ENCODE data around the gene CRTC1. TPM values are rescaled to one million over a fixed set of nuclear protein-coding genes. Genes with fewer than 3 reads are reported as not detected.

Gene CRTC1
- total RNA-seq, 1 experiment from 2014 or later = 18.1 TPM

DNA sequence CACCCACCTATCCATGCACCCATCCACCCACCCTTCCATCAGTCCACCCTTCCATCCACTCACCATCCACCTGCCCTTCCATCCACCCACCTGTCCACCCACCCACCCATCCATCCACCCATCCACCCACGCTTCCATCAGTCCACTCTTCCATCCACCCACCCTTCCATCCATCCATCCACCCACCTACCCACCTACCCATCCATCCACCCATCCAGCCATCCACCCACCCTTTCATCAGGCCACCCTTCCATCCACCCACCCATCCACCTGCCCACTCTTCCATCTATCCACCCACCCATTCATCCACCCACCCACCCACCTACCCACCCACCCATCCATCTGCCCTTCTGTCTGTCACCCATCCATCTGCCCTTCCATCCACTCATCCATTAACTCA, 29.6 kb upstream of the CRTC1 start:
- POLR2A ChIA-PET (ENCODE audit: low non-redundant PET) = no interaction called here
- H3K4me1 ChIP-seq (ENCODE audit: insufficient read depth, low read length, poor library complexity, severe bottlenecking) = peaks cover 10% of the 10 kb centered on the region
- H3K36me3 ChIP-seq (ENCODE audit: insufficient read depth, low read length, poor library complexity, severe bottlenecking) = no peaks in the 10 kb centered on the region
- no peak for DNase-seq (ENCODE audit: low spot score)
- H3K27ac ChIP-seq (ENCODE audit: low read depth, low read length, poor library complexity, severe bottlenecking) = no peak overlapping the region
- CTCF ChIA-PET = no interaction called here
- no peaks in the 10 kb centered on the region for H3K9me3 ChIP-seq (ENCODE audit: low read depth, low read length, poor library complexity, severe bottlenecking)
- TF ChIP-seq, protein P1, sequence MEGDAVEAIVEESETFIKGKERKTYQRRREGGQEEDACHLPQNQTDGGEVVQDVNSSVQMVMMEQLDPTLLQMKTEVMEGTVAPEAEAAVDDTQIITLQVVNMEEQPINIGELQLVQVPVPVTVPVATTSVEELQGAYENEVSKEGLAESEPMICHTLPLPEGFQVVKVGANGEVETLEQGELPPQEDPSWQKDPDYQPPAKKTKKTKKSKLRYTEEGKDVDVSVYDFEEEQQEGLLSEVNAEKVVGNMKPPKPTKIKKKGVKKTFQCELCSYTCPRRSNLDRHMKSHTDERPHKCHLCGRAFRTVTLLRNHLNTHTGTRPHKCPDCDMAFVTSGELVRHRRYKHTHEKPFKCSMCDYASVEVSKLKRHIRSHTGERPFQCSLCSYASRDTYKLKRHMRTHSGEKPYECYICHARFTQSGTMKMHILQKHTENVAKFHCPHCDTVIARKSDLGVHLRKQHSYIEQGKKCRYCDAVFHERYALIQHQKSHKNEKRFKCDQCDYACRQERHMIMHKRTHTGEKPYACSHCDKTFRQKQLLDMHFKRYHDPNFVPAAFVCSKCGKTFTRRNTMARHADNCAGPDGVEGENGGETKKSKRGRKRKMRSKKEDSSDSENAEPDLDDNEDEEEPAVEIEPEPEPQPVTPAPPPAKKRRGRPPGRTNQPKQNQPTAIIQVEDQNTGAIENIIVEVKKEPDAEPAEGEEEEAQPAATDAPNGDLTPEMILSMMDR (conservative IDR thresholded peaks at IDR 0.05; ENCODE audit: low read depth, low read length) = no peak
- no peak for TF ChIP-seq EZH2 (IDR thresholded peaks at IDR 0.05; ENCODE audit: borderline replicate concordance, low read depth, low read length, poor library complexity, severe bottlenecking)
- BruUV-seq (replicated peaks) = no TSS peak
- H3K4me3 ChIP-seq (ENCODE audit: low read depth, low read length, poor library complexity, severe bottlenecking) = no peak overlapping the region
- H3K27me3 ChIP-seq (replicated peaks; ENCODE audit: insufficient read depth, low read depth, low read length, poor library complexity) = no peaks in the 10 kb centered on the region
- intact Hi-C loops (cut with micrococcal nuclease; ENCODE audit: unreplicated experiment) = no loop called here

DNA sequence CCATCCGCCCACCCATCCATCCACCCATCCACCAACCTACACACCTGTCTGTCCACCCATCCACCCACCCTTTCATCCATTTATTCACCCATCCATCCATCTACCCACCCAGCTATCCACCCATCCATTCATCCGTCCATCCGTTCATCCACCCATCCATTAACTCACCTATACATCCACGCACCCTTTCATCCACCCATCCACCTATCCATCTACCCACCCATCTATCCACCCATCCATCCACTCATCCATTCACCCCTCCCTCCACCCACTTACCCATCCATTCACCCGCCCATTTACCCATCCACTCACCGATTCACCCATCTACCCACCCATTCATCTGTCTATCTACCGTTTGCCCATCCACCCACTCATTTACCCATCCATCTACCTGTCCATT, 29.0 kb upstream of the CRTC1 start:
- no peaks in the 10 kb centered on the region for H3K9me3 ChIP-seq (ENCODE audit: low read depth, low read length, poor library complexity, severe bottlenecking)
- ChIA-PET CTCF (no interaction called here), POLR2A (ENCODE audit: low non-redundant PET) (no interaction called here)
- no peak for DNase-seq (ENCODE audit: low spot score)
- H3K36me3 ChIP-seq (ENCODE audit: insufficient read depth, low read length, poor library complexity, severe bottlenecking) = no peaks in the 10 kb centered on the region
- no TSS peak for BruUV-seq (replicated peaks)
- H3K4me1 ChIP-seq (ENCODE audit: insufficient read depth, low read length, poor library complexity, severe bottlenecking) = peaks cover 10% of the 10 kb centered on the region
- no peak overlapping the region for H3K4me3 ChIP-seq (ENCODE audit: low read depth, low read length, poor library complexity, severe bottlenecking)
- H3K27me3 ChIP-seq (replicated peaks; ENCODE audit: insufficient read depth, low read depth, low read length, poor library complexity) = no peaks in the 10 kb centered on the region
- TF ChIP-seq, protein P1 (conservative IDR thresholded peaks at IDR 0.05; ENCODE audit: low read depth, low read length) = no peak
- no peak for TF ChIP-seq EZH2 (IDR thresholded peaks at IDR 0.05; ENCODE audit: borderline replicate concordance, low read depth, low read length, poor library complexity, severe bottlenecking)
- intact Hi-C loops (cut with micrococcal nuclease; ENCODE audit: unreplicated experiment) = no loop called here
- no peak overlapping the region for H3K27ac ChIP-seq (ENCODE audit: low read depth, low read length, poor library complexity, severe bottlenecking)

DNA sequence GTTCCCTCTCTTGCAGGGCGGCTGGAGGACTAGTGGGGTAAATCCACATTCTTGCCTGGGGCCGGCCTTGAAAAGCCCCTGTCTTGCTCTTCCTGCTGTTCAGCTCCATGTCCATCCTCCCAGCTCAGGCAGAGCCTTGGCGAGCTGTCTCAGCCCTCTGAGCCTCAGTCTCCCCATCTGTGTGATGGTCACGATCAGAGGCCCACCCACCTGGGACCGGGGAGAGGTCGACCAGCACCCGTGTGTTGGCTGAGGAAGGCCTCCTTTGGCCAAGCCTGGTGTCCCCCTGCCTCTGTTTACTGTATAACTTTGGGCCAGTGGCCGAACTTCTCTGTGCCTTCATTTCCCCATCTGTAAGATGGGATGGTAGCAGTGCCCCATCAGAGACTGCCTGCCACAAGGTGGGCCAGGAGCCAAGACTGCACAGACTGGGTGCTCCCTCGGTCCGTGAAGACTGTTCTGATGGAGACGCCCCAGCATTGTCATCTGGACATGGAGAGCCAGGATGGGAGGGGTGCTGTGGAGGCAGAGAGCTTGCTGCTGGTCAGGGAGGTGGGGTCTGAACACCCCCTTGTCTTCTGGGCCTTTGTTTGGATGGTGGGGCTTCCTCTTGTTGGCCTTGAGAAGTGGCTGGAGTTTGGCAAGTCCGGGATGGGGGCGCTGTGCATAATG, 28.2 kb upstream of the CRTC1 start:
- TF ChIP-seq, protein P1 (conservative IDR thresholded peaks at IDR 0.05; ENCODE audit: low read depth, low read length) = no peak
- no peak for TF ChIP-seq EZH2 (IDR thresholded peaks at IDR 0.05; ENCODE audit: borderline replicate concordance, low read depth, low read length, poor library complexity, severe bottlenecking)

More for the DNA sequence above, 28.2 kb upstream of the CRTC1 start:
- BruUV-seq (replicated peaks) = no TSS peak
- H3K9me3 ChIP-seq (ENCODE audit: low read depth, low read length, poor library complexity, severe bottlenecking) = no peaks in the 10 kb centered on the region
- H3K4me1 ChIP-seq (ENCODE audit: insufficient read depth, low read length, poor library complexity, severe bottlenecking) = peaks cover 10% of the 10 kb centered on the region
- H3K27ac ChIP-seq (ENCODE audit: low read depth, low read length, poor library complexity, severe bottlenecking) = no peak overlapping the region
- no peak for DNase-seq (ENCODE audit: low spot score)
- POLR2A ChIA-PET (ENCODE audit: low non-redundant PET) = no interaction called here
- no peaks in the 10 kb centered on the region for H3K36me3 ChIP-seq (ENCODE audit: insufficient read depth, low read length, poor library complexity, severe bottlenecking)
- intact Hi-C loops (cut with micrococcal nuclease; ENCODE audit: unreplicated experiment) = no loop called here
- CTCF ChIA-PET = no interaction called here
- H3K27me3 ChIP-seq (replicated peaks; ENCODE audit: insufficient read depth, low read depth, low read length, poor library complexity) = no peaks in the 10 kb centered on the region
- H3K4me3 ChIP-seq (ENCODE audit: low read depth, low read length, poor library complexity, severe bottlenecking) = no peak overlapping the region
